Stimulated activated CD8-positive, alpha-beta memory T cell treated with anti-CD3 and anti-CD28 coated beads, Interleukin-4, amount 100 ng/mL, for 1 hour (primary cell): ENCODE results near the gene PDLIM5.
A peak's percentile ranks its signal among the peaks of the same experiment; 100 is the strongest.
"Not testable (repeated sequence)": the region's sequence is repeated elsewhere in the genome, so short reads cannot be mapped to it uniquely, and the experiment has no call there.

ENCODE experiments used
- DNase-seq, 2 donors: peaks; one replicate each; pipeline ENCODE4 v3.0.0-alpha.2; 2020; ENCODE audit warnings: low read depth in 2 of 2, low spot score in 1 of 2

PDLIM5 gene, protein sequence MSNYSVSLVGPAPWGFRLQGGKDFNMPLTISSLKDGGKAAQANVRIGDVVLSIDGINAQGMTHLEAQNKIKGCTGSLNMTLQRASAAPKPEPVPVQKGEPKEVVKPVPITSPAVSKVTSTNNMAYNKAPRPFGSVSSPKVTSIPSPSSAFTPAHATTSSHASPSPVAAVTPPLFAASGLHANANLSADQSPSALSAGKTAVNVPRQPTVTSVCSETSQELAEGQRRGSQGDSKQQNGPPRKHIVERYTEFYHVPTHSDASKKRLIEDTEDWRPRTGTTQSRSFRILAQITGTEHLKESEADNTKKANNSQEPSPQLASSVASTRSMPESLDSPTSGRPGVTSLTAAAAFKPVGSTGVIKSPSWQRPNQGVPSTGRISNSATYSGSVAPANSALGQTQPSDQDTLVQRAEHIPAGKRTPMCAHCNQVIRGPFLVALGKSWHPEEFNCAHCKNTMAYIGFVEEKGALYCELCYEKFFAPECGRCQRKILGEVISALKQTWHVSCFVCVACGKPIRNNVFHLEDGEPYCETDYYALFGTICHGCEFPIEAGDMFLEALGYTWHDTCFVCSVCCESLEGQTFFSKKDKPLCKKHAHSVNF

DNA sequence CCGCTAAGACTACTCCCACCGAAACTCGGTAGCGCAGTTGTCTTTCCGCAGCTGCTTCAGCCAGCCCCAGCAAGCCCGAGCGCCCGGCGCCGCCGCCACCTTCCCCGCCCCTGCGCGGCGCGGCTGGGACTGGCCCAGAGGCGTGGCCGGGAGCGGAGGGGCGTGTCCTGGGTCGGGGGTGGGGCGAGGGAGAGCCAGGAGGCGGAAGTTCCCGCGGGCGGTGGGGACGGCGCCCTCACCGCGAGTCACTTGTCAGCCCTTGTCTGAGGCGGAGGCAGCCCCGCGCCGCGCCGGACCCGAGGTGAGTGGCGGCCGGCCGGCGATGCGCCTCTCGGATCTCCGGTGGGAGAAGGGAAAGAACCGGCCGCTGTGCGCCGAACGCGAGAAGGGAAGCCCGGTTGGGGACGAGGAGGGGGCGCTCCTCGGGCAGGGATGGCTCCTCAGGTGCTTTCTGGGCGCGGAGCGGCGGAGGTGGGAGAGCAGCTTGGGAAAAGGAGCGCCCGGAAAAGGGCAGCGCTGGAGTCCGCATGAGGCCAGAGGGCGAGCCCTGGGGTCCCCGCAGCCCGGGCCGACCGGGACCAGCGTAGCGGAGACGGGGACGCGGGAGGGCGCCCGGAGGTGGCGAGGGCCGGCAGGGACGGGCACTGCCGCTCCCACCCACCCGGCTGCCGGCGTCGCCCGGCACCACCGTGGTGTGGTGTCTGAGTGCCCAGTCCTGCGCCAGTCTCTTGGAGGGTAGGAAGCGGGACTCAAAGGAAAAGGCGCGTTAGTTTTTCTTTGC is at the start of gene PDLIM5:
Gene PDLIM5 (plus strand): TSS at position 248 of the 781 bp plus-strand sequence. CDS start 3,347 bp downstream, outside the sequence.
- DNase-seq: peak; percentile 67 to 76

DNA sequence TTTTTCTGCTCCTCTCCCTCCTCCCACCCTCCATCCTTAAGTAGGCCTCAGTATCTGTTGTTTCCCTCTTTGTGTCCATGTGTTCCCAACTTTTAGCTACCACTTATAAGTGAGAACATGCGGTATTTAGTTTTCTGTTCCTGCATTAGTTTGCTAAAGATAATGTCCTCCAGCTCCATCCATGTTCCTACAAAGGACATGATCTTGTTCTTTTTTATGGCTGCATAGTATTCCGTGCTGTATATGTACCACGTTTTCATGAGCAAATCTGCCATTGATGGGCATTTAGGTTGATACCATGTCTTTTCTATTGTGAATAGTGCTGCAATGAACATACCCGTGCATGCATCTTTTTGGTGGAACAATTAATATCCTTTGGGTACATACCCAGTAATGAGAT is 49.3 kb upstream of the PDLIM5 start:
- not testable (repeated sequence) for DNase-seq

DNA sequence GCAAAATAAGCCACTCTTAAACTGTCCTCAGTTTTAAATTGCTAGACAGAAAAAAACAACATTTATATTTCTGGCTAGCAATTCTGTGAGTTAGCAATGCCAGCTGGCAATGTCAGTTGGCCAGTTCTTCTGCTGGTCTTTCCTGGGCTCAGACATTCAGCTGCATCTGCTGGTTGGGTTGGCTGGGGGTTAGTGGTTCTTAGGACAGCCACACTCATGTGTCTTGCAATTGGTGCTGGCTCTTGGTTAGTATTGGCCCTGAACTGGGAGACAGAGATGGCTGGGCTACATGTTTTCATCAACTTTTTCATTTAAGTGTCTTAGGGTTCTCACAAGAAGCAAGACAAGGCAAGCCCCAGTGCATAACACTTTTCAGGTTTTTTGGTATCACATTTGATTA is 48.0 kb upstream of the PDLIM5 start:
- DNase-seq: no peak

DNA sequence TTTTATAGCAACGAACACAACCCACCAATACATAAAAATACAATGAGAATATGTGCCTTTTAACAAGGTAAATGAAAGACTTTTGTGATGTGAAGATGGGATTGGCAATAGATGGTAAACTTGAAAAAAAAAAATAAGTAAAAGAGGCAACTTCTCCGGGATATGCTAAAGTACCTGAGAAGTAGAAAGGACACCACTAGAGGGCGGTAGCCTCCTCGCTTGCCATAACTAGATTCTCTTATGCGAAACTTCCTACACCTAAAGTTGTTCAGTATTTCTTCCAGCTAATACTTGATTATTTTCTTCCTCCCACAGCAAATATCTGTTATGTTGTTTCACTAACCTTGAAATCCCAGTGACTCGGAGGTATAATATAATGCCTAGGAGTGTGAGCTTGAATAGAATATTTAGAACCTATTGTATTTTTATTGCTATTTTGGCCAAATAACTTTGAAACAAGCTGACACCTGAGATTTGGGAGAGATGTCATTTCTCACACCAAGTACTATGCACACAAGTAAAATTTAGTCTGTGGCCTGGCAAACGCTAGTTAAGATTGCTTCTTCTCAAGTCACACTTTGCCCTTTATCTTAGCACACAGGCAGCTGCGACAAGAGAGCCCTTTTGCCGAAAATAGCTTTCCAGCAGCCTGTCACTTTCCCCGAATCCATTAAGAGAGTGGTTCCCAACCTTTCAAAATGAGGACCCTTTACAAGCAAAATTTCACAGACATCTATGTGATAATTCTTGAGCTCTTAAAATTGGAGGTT is 44.9 kb upstream of the PDLIM5 start:
- DNase-seq: peak; percentile 21 to 25

DNA sequence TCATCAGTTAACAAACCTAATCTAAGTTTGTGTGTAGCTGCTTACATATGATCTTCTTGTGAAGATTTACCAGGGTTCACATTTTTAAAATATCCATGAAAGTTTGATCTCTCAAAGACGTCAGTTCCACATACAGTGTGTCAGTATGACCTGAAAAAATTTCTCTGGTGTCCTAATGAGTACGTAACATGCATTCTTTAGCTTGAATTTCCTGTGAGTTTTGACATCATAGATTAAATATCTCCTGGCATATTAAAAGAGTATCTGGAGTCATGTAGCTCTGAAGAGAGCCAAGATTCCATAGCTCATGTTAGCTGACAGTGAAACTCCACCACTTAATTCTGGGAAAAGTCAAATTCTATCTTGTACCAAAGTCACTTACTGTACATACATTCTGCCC is 43.9 kb upstream of the PDLIM5 start:
- no peak for DNase-seq

DNA sequence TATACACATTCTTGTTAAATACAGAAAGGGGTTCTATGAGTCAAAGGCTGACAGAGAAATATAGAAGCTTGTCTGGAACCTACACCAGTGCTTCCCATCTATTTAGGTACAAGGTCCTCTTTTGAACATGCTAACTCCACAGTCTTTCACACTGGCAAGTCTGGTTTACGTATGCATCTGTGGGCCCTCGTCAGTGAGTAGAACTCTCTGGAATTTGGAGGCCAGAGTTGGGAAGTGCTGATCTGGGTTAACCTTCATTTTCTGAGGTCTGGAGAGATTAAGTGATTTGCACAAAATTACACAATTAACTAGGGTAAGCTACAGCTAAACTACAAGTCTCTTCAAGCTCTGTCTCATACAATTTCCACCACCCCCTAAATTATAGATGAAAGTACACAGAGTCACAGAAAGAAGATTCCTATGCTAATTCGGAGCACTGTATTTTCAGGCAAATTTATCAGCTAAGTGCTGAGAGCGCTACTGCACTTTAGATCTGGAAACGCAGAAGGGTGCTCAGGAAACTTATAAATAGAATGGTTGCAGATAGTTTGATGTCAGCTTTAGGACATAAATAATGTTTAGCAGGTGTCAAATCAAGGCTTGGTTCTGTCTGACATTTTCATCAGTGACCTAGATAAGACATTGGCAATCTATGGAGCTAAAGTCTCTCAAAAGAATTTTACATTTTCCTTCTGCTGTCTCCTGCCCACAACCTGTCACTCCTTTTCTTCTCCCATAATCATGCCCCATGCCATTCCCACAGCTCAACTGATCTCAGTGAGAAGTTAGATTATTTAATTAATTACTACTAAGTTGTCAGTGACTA is 43.0 kb upstream of the PDLIM5 start:
- no peak for DNase-seq

DNA sequence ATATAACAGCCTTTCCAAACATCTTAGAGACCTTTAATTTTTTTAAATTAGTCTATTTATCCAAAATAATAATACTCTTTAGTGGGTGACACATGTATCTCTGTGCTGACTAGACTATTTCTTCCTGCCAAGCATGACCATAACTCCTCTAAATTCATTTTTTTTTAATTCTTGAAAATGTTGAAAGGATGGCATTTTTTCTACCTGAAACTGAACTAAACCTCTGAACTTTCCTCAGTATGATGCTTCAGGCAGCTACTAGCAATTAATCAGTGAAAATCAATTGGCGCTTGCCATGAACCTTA is 42.4 kb upstream of the PDLIM5 start:
- no peak for DNase-seq

DNA sequence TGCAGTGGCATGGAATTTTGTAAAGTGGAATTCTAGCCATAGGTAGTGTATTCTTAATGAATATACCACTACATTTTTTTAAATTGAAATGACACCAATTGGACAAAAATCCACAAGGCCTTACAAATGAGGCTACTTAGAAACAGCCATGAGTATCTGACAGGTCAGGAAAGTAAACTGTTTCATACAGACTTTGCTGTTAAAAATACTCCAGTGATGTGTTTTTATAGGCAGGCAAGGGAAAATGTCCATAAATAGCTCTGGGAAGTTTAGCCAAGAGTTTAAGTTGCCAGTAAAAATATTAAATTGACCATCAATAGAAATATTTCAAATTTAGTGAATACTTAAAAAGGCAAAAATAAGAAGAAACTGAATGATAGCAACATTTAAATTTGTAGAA is 41.8 kb upstream of the PDLIM5 start:
- no peak for DNase-seq

DNA sequence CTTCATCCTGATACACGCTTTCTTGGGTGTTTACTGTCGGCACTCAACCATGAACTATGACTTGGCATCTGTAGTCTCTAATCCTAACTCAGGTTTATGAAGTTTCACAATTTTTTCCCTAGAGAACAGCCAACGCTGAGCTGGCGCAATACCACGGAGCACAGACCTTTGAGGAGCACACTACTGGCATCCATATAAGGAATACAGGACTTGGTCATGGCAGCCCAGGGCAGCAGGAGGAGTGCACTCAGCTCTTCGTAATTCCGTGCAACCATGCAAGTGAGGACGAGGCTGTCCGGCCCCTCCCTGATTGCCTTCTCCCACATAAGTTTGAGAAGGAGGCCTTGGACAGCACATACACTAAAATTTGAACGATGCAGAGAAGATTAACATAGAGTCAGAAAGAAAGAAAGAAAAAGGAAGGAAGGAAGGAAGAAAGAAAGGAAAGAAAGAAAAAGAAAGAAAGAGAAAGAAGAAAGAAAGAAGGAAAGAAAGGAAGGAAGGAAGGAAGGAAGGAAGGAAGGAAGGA is 41.0 kb upstream of the PDLIM5 start:
- DNase-seq: no peak

DNA sequence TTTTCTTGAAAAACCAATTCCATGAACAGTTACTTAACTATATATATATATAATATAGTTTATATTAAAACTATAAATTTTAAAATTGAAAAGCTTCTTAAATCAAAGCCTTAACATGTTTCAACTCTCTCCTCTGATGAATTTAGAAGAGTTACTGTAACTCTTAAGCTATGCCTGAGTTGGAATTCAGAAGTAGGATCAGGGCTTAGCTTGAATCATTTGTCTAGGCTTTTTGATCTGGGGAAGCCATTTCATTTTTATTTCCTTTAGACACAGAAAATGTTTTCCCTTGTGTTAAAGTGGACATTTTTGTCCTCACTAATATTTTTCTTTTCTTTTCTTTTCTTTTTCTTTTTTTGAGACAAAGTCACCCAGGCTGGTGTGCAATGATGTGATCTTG is 40.4 kb upstream of the PDLIM5 start:
- DNase-seq: no peak

DNA sequence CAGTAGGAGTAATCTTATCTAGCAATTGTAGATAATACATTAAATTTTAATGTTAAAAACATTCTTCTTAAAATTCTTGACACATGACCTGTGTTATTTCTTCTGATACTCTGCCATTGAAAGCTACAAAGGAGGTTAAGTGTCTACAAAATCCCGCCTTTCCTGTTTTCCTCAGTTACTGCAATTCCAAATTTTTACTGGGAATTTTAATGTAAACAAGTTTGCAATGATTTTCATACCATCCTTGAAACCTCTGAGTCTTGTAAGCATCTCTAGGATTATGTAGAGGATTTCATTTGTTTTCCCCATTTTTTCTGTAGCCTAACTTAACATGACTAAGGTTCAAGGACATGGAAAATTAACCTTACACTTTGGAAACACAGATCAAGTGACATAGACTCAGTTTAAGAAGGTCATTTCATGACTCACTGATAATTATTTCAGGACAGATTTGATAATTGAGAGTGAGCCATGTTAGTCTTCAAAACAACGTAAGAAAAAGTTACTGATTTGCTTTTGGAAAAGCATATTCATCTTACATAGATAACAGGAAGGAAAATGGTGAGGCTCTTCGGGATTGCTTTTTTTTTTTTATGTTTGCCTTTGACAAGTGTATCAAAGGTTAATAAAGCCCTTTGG is 39.6 kb upstream of the PDLIM5 start:
- DNase-seq: no peak

DNA sequence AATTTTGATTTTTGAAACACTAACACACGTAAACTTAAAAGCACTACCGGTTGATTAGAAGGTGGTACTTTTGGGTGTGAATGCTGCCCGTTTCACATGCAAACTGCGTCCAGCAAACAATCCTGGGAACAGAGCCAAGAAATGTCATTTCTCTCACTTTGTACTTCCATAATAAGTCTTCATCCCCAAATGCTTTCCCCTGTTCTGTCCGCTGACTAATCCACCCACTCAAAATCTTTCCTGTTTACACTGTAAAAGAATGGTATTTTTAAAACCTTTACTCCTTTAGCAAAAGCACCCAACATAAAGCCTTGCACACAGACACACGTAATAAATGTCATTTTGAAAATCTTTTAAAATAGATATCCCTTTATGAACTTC is 39.1 kb upstream of the PDLIM5 start:
- DNase-seq: no peak

DNA sequence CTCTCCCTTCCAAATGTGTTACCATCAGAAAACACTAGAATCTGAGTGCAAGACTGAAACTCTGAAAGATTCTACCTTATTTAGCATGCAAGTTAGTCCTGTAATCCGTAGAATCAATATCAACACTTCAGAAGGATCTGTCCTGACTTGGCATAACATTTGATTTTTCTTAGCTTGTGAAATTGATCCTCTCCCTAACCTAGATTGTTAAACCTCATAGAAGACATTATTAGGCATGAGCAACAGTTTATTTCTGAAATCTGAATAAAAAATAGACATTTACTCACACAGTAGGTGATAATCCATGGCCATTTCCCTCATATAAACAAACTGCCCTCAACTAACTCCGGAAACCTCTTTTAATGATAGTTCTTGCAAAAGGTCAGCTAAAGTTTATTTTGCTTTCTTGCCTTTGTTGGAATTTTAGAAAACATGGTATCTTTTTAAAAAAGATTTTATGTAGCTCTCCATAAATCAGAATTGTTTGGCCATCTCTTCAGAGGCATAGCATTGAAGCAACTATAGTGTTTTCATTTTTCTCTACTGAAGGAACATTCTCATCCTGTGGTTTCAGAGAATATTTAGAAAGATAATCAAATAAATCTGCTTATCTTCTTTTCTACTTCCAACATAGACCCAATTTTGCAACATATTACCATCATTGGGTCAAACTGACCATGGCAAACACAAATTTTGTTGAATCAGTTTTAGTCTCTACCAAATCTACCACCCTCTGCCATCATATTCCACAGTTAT is 38.5 kb upstream of the PDLIM5 start:
- DNase-seq: no peak

DNA sequence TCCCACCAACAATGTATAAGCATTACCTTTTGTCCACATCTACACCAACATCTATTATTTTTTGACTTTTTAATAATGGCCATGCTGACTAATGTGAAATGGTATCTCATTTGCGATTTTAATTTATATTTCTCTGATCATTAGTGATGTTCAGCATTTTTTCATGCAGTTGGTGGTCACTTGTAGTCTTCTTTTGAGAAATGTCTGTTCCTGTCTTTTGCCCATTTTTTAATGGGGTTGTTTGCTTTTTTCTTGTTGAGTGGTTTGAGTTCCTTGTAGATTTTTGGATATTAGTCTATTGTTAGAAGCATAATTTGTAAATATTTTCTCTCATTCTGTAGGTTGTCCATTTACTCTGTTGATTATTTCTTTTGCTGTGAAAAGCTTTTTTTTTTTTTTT is 36.8 kb upstream of the PDLIM5 start:
- no peak for DNase-seq

DNA sequence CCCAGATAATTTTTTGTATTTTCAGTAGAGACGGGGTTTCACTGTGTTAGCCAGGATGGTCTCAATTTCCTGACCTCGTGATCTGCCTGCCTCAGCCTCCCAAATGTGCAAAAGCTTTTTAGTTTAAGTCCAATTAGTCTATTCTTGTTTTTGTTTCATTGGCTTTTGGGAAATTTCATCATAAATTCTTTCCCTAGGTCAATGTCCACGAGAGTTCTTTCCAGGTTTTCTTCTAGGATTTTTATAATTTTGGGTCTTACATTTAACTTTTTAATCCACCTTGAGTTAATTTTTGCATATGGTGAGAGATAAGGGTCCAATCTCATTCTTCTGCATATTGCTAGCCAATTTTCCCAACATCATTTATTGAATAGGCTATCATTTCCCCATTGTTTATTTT is 36.3 kb upstream of the PDLIM5 start:
- no peak for DNase-seq

DNA sequence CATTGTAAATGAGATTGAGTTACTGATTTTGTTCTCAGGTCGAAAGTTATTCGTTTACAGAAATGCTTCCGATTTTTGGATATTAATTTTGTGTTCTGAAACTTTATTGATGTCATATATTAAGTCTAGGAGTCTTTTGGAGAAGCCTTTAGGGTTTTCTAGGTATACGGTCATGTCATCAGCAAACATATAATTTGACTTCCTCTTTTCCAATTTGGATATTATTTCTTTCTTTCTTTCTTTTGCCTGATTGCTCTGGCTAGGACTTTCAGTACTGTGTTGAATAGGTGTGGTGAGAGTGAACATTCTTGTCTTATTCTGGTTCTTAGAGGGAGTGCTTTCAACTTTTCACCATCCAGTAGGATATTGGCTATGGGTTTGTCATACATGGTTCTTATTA is 35.4 kb upstream of the PDLIM5 start:
- DNase-seq: no peak

DNA sequence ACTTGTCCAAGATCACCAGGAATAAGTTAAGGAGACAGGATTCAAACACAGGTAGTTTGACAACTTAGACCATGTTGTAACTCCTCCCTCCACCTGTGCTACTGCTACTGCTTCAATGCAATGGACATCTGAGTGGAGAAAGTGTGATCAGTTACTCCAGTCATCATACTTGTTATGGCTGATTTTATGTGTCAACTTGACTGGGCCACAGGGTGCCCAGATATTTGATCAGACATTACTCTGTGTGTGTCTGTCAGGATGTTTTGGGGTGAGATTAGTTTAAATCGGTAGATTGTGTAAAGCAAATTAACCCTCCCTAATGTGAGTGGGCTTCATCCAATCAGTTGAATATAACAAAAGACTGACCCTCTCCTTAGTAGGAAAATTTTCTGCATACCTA is 34.8 kb upstream of the PDLIM5 start:
- no peak for DNase-seq

DNA sequence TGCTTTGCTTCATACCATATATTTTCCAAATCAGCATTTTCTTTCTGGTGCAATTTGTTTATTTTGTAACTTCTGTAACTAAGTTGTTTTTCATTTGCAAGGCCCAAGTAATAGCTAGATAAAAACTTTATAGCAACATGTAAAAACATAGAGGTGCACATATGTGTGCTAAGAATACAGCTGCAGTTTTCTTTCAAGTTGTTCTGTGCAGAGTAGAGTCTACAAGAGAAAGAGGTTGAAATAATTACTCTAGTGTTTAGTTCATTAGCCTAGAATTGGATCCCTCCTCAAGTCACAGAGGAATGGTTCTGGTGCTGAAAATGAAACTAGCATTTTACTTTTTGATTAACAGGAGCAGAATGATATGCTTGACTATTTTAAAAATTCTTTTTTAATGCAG is 32.2 kb upstream of the PDLIM5 start:
- no peak for DNase-seq

DNA sequence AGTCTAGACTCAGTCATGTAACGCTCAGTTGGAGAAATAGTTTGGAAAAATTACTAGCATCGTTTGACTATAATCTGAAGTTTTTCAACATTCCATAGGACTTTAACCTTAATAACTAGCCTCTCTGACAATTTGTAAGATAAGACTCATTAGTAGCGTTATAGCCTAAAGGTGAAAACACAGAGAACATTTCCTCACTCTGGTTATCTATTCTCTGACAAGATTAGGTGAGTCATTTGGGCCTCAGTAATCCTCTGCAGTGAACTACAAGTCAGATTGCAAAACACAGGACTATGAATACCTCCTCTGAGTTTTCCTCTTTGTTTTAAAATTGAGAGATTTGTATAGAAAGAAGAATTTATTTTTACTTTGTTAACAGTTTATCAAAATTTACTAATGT is 31.8 kb upstream of the PDLIM5 start:
- DNase-seq: no peak
